PC-3 (cell line): ENCODE results near the gene MAMLD1.

Source experiments
- CTCF ChIP-seq: fragments of 300-600 bp; sonication (generic); conservative IDR thresholded peaks from 2 replicates; pipeline ENCODE4 v1.5.1; 2017; ENCODE audit warnings: antibody characterized with exemption, low read depth, mild to moderate bottlenecking, low read length
- EZH2 ChIP-seq: fragments of 300-600 bp; sonication (generic); IDR thresholded peaks from one replicate; pipeline ENCODE4 v1.6.1; 2017; ENCODE audit warnings: antibody characterized with exemption, mild to moderate bottlenecking, low read length; ENCODE audit not compliant: unreplicated experiment
- EZH2phosphoT487 ChIP-seq: fragments of 300-600 bp; sonication (generic); IDR thresholded peaks from 2 replicates; pipeline ENCODE4 v1.6.1; 2018; ENCODE audit warnings: mild to moderate bottlenecking, antibody characterized with exemption, low read length, borderline replicate concordance

DNA sequence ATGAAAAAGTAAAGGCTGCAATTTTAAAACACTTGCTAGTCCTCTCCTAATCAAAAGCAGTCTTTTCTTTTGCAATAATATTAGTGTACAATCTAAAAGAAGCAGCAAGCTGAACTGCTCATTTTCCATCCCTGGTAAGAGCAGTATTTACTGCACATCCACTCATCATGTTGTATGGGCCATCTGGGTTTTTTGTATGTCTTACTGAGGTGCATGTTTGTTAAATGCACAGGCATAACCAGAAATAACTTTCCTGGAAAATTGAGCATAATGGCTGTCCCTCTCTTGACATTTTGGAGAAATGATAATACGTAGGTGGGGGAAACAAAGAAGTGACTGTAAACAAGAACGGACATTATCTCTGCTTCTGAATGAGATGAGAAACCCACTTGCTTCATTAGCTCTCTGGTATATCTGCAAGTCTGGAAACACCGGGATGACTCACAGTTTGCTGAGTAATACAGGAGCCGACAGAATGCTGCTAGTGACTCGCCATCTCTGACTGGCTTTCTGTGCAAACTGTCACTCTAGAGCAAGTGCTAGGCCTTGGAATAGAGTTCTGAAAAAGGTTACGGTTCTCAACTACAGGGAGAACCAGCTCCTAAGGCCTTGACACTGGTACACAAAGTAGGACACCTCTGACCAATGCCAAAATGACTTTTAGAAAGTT is 119.6 kb downstream of the MAMLD1 start:
- TF ChIP-seq EZH2, result no peak
- no peak for TF ChIP-seq CTCF
- no peak for TF ChIP-seq EZH2phosphoT487
